NCI-H1092 treated with DMSO at 0.1 percent for 48 hours (cell line): Measurements from ENCODE around the gene SPOCK3.
"Not testable (repeated sequence)": the region's sequence is repeated elsewhere in the genome, so short reads cannot be mapped to it uniquely, and the experiment has no call there.

Experiments
- DNase-seq: peaks from one replicate; lab custom pipeline; 2025; lab: John Stamatoyannopoulos, UW

Gene SPOCK3

DNA sequence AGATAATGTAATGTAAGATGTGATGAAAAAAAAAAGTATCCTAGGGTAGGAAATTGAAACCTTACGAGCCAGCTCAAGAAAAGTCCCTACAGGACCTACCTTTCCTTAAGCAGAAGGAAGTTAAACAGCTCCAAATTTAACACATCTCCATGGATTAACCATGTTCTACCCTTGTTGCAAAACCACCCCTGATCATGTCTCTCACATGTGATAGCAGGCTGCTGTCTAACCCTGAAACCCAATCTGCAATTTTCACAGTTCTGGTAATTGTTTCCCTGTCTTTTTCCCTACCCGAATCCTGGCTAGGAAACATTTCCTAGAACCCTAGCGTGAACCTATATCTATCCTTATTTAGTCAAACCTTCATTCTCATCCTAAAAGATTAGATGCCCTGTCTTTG, 198.9 kb downstream of the SPOCK3 start:
- no peak for DNase-seq

DNA sequence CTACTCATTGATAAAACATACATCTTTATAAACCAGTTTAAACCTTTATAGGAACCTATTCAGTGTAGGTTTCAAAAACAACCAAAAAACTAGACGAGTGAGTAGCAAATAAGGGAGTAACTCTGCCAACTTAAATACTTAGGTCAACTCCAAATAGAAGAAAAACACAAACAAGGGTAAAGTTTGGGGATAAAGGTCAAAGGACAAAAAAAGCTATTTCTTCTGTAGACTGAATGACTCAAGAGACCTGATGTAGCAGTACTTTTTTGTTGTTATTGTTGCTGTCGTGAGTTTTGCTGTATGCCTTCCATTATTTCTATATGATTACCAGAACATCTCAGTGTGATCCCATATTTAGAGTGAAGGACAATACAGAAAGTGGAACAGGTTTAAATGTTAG, 199.3 kb downstream of the SPOCK3 start:
- no peak for DNase-seq

DNA sequence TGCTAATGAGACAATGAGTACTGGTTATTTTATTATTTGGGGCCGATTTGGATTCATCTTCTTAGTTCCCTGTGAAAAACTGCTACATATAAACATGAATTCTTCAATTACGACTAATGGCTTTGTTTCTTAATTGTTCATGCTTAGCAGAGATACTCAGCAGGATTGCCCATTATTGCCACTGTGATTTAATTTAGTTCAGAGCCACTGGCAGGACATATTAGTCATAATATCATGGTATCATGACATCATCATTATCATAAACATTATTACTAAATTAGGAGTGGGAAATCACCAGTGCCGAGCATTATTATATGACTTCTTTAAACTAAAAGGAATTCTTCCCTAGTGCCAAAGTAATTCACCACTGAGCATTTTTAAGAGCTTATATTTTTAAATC, 201.4 kb downstream of the SPOCK3 start:
- DNase-seq, result no peak

DNA sequence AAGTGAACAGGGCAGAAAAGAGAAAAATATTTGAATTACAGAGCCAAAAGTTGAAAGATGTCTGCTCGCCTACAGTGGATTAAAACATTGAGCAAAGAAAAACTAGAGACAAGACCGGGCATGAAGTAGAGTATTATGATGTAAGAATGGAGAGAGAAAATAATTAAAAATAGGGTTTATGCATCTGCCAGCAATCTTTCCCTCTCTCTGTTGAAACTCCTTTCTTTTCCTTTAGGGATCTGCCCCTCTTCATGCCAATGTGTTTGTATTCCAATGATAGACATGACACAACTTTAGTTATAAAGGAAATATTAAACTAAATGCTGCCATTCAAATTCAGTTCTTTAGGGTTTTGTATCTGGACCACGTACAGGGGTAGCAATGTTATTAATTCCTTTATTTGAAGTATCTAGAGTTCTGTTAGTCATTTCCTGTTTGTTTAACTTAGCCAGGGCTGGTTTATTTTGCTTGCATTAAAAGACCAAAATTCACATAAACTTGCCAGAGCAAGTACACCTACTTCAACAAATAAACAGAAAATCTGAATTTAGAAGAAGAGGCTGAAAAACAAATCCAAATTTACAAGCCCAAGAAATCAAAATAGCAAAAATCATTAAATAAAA, 202.6 kb downstream of the SPOCK3 start:
- no peak for DNase-seq

DNA sequence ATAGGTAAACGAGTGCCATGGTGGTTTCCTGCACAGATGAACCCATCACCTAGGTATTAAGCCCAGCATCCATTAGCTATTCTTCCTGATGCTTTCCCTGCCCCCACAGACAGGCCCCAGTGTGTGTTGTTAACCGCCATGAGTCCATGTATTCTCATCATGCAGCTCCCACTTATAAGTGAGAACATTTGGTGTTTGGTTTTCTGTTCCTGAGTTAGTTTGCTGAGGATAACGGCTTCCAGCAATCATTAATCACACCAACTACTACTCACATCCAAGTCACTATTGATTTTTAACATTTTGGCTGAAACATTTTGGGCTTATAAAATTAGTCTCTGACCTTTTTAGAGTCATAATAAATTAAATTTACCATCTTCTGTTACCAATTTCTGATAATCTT, 205.3 kb downstream of the SPOCK3 start:
- DNase-seq, result no peak

DNA sequence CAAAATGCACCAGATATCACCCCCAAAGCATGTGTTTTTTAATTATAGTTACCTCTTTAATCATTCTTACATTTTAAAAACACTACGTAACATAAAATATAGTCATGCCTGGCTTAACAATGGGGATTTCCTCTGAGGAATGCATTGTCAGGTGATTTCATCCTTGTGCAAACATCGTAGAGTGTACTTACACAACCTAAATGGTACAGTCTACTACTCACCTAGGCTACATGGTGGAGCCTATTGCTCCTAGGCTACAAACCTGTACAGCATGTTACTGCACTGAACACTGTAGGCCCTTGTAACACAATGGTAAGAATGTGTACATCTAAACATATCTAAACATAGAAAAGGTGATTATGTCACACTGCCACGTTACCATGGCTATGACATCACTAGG, 208.6 kb downstream of the SPOCK3 start:
- DNase-seq, result no peak

DNA sequence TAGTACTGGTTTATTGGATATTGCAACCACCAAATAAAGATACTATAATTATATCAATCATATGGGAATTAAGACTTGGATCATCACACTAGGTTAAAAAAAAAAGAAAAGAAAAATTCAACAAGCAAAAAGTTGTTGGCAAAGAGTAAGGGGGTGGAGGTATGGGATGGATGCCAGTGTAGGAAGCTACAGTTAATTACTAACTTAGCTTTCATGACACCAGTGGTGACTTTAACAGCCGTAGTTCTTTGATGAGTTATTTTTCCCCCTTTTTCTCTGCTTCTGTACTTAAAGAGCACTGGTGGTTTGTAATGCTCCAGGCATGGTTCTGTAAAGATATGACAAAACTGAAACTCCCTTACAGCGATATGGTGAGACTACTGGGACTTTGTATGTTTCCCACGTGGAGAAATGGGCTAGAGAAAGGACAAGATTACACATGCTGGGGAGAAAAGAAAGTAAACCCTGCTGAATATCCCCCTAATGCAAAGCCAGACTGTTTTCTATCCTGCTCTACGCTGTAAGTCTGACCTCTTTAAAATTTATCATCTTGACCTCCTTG, 210.8 kb downstream of the SPOCK3 start:
- DNase-seq, result no peak

DNA sequence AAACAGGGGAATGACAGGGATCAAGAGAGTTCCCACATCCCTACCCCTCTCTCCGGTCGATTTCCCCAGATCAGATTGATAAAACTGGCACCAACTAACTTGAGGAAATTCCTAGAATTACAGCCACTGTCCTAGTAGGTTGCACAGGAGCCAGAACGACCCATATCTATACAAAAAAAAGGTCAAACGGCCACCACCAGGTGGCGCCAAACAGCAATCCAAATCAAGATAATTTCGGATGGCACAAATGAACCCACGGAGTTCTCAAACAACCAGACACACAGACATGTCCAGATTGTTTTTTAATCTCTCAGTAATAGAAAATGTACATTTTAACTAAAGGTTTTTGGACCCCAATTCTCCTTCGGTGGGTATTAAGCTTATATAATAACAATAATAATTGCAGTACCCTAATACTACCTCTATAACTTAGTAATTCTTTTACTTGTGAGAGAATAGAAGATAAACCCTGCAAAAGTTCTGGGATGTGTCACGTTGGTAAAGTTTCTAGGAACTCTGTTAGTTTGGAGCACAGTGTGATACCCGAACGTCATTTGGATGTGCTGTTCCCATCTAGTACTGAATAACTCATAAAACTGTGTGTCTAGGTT, 212.6 kb downstream of the SPOCK3 start:
- peak; percentile 55 for DNase-seq

DNA sequence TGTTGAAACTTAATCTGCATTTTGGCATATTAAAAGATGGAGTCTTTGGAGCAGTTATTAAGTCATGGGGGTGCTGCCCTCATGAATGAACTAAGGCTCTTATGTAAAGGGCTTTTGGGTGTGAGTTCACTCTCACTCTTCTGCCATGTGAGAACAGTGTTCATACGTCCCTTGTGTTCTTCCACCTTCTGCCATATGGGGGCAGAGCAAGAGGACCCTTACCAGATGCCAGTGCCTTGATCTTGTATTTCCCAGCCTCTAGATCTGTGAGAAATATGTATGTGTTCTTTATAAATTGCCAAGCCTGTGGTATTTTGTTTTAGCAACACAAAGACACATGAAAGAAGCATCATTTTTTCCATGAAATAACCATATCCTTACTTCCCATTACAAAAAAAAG, 213.9 kb downstream of the SPOCK3 start:
- no peak for DNase-seq

DNA sequence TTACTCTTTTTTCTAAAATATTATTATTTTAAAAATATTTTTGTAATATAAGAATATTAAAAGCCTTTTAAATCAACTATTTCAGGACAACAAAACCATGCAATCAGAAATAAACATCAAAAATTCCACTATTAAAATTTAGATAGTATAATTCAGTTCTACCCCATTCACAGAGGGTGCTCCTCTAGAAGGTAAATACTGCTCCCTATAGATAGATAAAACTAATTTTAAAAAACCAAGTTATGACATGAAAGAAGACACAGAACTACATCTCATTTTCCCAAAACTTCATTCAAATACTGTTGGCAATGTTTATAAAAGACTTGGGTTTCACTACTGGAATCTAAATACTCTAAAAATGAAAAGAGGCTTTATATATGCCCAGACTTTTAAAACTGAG, 219.3 kb downstream of the SPOCK3 start:
- DNase-seq, result no peak

DNA sequence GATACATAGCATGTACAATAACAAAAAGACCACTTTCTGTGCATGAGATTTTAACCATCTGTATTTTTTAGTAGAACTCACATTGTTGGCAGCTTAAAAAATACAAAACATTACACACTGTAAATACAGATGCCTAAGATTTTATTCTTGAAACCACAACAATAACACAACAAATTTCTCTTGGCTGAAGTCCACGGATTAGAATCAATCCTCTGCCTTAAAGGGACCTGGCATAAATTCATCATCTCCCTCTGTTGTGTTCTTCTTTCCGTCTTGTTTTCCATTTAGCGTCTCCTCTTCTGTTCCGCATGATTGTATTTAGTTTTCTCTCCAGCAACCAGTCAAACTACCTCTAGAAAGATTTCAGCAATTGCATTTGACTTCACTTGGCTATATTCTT, 231.0 kb downstream of the SPOCK3 start:
- no peak for DNase-seq

DNA sequence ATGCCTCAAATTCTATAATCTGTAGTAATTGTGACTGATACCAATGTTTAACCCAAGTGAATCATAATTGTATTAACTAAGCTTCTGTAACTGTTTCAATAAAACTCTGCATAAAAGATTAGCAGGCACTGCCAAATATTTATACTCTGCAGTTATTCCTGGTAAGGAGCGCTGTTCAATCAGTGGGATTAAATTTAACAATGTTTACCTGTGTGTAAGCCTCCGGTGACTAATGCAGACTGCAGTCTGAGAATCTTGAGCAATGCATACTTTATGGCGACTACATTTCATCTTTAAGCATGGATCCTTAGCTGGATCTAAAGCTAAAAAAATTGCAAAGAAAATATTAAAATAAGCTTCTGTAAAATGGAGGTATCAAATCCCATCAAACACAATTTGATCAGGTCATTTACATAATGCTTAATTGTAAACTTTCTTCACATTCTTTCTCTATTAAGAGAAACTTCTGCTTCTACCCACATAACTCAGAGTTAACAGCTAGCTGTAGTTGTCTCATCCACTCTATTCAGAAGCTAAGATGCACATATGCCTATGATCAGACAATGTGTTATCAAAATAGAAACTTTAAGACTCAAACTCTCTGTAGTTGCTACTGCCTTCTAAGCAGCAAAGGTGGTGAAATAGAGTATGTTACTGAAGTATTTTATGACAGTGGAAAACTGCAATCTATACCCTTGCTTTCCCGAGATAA, 234.0 kb downstream of the SPOCK3 start:
- no peak for DNase-seq

DNA sequence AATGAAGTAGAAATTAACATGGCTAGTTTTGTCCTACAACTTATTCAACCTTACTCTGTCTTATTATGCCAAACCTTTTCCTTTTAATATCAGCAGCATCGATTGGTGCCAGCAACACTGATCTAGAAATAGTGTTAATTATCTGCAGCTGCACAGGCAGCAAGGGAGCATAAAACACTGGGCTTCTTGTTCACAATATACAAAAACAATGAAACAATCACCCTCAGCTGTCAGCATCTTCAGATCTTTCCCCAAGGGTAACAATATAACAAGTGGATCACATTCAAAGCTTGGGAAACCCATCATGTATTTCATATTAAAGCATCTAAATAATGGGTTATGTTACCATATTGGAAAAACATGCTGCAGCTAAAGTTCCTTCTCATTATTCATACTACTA, 238.1 kb downstream of the SPOCK3 start:
- DNase-seq, result no peak

DNA sequence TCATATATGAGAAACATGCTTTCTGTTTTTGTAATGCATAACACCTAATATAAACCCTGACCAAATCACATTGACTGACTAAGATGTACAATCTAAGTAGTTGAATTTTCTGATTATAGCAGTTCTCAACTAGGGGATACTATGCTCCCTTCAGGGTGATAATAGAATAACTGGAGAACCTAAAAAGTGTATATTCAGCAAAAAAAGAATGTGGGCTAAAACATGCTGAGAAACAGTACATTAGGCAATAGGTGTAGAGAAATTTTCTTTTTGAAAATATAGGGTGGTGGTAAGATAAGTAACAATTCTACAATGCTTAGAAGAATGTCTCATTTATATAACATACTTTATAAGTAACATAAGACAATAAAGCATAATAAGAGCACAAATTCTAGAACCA, 239.6 kb downstream of the SPOCK3 start:
- no peak for DNase-seq

DNA sequence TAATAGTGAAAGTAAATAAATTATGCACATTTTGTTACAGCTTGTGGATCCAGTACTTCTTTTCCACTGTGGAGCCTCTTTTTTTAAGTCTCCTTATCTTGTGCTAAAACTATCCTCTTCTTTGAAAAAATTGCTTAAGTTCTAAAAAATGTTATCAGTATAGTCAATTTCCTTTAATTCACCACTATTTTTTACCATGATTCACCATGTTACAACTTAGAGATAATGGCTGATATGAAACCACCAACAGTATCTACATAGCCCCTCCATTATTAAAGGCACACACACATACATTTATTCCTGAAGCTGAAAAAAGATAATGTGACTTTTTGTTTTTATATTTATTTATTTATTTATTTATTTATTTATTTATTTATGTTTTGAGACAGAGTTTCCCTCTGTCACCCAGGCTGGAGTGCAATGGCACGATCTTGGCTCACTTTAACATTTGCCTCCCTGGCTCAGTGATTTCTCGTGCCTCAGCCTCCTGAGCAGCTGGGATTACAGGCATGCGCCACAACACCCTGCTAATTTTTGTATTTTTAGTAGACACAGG, 243.2 kb downstream of the SPOCK3 start:
- no peak for DNase-seq

DNA sequence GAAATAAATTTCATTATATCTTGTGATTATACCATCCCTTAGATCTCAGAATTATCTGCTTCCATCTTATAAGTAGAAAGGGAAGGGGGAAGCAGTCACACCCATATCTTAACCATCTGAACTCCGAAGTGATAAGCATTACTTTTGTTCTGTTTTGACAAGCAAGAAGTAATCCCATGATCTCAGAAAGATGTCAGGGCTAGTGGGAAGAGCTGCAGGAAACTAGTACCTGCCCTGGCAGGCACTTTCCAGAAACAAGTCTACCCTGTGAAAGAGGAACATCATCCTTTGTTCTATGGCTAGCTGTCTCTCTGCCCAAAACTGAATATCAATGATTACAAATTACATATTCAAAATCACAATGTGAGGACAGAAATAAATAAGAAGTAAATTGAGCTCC, 244.4 kb downstream of the SPOCK3 start:
- no peak for DNase-seq

DNA sequence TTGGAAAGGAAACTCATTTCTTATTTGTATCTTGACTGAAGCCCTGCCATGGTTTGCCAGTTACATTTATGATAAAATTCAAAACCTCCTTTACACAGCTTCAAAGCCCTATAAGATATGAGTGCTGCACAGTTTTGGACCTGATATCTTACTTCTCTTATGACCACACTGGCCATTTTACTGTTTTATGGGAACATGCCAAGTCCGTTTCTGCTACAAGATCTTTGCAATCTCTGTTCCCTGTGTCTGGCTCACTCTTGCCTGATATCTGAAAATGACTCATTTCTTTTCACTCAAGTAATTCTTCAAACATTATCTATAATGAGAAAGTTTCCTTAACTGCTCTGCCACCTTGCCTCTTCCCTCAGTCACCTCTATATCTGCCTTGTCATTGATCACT, 247.3 kb downstream of the SPOCK3 start:
- DNase-seq, result no peak

DNA sequence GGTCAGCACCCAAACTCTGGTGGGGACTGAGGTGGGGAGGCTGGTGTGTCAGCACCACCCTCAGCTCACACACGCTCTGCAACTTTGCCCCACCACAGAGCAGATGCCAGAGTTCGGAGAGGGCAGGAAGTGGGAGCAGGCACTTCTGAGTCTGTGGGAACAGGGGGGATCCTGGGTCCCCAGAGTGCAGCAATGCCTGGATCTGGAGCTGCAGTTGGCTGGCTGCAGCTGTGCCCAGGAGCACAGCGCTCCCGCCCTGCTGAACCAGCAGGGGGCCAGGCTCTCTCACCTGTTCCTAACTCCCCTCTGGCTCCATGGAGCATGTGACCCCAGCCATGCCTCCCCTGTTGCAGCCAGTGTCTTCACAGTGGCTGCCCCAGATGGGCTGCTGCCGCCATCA, 252.4 kb downstream of the SPOCK3 start:
- DNase-seq, result no peak

DNA sequence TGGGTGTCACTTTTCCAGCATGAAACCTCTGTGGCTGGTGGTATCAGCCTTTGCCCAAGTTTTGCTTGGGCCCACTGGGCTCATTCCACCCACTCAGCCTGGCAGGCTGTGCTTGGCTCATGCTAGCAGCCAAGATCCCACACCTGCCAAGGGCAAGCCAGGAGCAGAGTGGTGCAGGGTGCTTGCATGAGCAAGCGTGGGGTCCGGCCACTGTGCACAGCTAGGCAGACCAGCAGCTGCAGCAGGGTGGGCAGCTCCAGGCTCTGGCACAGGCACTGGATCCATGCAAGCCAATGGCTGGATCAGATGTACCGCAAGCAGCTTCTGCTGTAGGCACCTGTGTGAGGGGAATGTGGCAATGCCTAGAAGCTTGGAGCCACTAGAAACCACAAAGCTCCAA, 253.9 kb downstream of the SPOCK3 start:
- no peak for DNase-seq

DNA sequence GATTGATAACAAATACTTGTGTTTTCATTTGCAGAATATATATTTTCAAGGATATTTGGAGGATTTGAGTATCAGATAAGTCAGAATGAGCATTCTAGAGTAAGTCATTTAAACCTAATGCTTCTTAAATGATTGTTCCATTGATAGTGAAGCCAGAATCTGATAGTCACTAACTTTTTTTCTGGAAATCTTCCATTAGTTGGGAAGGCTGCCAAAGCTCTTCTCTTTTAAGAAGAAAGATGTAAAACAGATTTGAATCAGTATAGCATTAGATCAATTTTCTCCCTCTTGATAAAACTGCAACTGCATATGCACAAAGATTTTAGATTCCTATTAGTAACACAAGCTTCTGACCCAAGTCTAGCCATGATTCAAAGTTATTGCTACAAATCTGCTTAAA, 256.7 kb downstream of the SPOCK3 start:
- DNase-seq, result no peak

DNA sequence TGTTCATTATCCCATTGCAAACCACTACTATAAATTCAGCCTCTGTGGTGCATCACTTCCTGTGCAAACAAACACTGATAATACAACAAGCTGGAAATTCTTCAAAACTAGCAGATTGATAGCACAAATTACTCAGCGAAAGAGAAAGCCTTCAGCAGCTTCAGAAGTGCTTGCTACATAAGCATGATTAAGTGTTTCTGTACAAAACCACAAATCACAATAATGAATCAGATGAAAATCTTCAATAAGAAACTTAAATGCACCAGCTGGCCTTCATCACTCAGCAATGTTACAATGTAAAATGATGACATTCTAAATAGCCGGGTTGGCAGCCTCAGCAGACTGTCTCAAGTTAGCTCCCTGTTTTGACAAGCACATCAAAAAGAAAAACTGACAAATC, 262.2 kb downstream of the SPOCK3 start:
- no peak for DNase-seq

DNA sequence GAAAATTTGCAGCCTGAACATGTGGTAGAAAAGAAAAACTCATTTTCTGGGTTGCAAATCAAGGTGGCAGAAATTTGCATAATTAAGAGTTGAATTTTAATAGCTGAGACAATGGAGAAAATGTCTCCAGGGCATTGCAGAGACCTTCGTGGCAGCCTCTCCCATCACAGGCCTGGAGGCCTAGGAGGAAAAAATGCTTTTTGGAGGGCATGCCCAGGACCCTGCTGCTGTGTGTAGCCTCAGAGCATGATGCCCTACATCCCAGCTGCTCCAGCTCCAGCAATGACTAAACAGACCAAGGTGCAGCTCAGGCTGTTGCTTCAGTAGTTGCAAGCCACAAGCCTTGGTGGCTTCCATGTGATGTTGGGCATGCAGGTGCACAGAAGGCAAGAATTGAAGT, 266.1 kb downstream of the SPOCK3 start:
- not testable (repeated sequence) for DNase-seq

DNA sequence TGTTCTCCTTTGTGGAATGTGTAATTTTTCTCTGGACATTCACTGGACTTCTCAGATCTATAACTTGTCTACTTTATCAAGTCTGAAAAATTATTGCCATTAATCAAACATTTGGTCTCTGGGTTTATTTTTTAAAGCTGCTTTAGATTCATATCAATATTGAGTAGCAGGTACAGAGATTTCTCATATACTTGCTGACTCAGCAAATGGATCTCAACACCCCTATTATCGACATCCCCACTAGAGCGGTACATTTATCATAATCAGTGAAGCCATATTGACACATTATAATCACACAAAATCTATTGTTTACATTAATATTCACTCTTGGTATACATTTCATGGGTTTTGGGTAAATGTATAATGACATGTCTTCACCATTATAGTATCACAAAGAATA, 268.7 kb downstream of the SPOCK3 start:
- no peak for DNase-seq
